Spleen (tissue), 11 donors: ENCODE data around the gene ALDOA. TPM values are rescaled to one million over a fixed set of nuclear protein-coding genes. Genes with fewer than 3 reads are reported as not detected.

ENCODE experiments used
- DNase-seq: peaks from one replicate; pipeline ENCODE4 v3.0.0-alpha.2; 2020
- H3K27ac ChIP-seq, 8 donors: fragments of 200-600 bp; sonication (generic) in 7 of 8; 1 replicate in 4 of 8; 2 replicates in 4 of 8; pipeline versions ENCODE4 v1.5.0 to v1.8.0; 2016 to 2021; ENCODE audit warnings: inconsistent platforms in 4 of 8, mild to moderate bottlenecking in 4 of 8, moderate library complexity in 1 of 8
- H3K27me3 ChIP-seq, 7 donors: fragments of 200-600 bp; sonication (generic) in 6 of 7; replicated peaks in 1 of 7; 1 replicate in 4 of 7; 2 replicates in 3 of 7; pipeline versions ENCODE4 v1.5.0 to v1.8.0; 2016 to 2021; ENCODE audit warnings: inconsistent platforms in 3 of 7, mild to moderate bottlenecking in 1 of 7
- H3K36me3 ChIP-seq, 6 donors: fragments of 200-600 bp; sonication (generic) in 5 of 6; 1 replicate in 4 of 6; 2 replicates in 2 of 6; pipeline versions ENCODE4 v1.5.0 to v1.8.0; 2016 to 2021; ENCODE audit warnings: inconsistent platforms in 2 of 6
- H3K4me1 ChIP-seq, 6 donors: fragments of 200-600 bp; sonication (generic) in 5 of 6; 1 replicate in 3 of 6; 2 replicates in 3 of 6; pipeline versions ENCODE4 v1.5.0 to v1.8.0; 2016 to 2021; ENCODE audit warnings: inconsistent platforms in 3 of 6
- H3K4me3 ChIP-seq, 8 donors: fragments of 200-600 bp; sonication (generic) in 7 of 8; 1 replicate in 4 of 8; 2 replicates in 4 of 8; pipeline versions ENCODE4 v1.5.0 to v1.8.0; 2016 to 2021; ENCODE audit warnings: inconsistent platforms in 4 of 8, mild to moderate bottlenecking in 4 of 8, moderate library complexity in 2 of 8
- H3K9me3 ChIP-seq, 8 donors: fragments of 200-600 bp; sonication (generic) in 7 of 8; 1 replicate in 4 of 8; 2 replicates in 4 of 8; pipeline versions ENCODE4 v1.5.0 to v1.8.0; 2016 to 2021; ENCODE audit warnings: inconsistent platforms in 4 of 8
- POLR2A ChIP-seq, 3 donors: fragments of 450-650 bp; IDR thresholded peaks; one replicate each; pipeline ENCODE4 v1.5.1; 2017; ENCODE audit warnings: antibody characterized with exemption in 3 of 3, mild to moderate bottlenecking in 1 of 3
- POLR2AphosphoS5 ChIP-seq, 3 donors: sonication (generic); formaldehyde crosslinking; IDR thresholded peaks; one replicate each; pipeline ENCODE4 v1.5.1; 2017; ENCODE audit warnings: antibody characterized with exemption in 3 of 3
- WGBS, 5 donors: extraction: QIAGEN DNeasy Blood & Tissue Kit in 3 of 5; methylation state at CpG; one replicate each; pipeline versions ENCODE4 v1.1.5 to v1.1.7; 2013 to 2018; 5-methylcytosine and 5-hydroxymethylcytosine counted together
- intact Hi-C: fragments of 100-400 bp; cut with DNase I; formaldehyde crosslinking; loops from one replicate; pipeline ENCODE4 v1.15.0; 2023; ENCODE audit warnings: low total_unique reads
- polyA plus RNA-seq, 3 donors: library from polyadenylated mRNA; stranded (reverse); fragments of 200-250 nt; gene quantifications; one replicate each; pipeline ENCODE4 v1.2.1, GENCODE V29; 2013
- total RNA-seq, 7 donors: library from RNA; depleted of rRNA in 3 of 7; stranded (reverse); fragments of >200 nt in 3 of 7; fragmentation: NEBNext Ultra II Directional in 4 of 7; extraction: Animal tissue kit (Norgen Biotek cat#: 25700) in 4 of 7; gene quantifications; one replicate each; pipeline versions ENCODE4 v1.1.0 to v1.2.1, GENCODE V29; 2016 to 2021
- TF ChIP-seq, protein P1 (sequence below), 11 experiments: fragments of 200-600 bp in 7 of 11; fragments of 450-650 bp in 4 of 11; sonication (generic) in 4 of 11; IDR thresholded peaks in 8 of 11; conservative IDR thresholded peaks in 3 of 11; 1 replicate in 7 of 11; 2 replicates in 4 of 11; pipeline versions ENCODE4 v1.4.0 to v1.8.0; 2016 to 2021; ENCODE audit warnings: antibody characterized with exemption in 11 of 11, inconsistent platforms in 4 of 11, mild to moderate bottlenecking in 1 of 11
- donor health status: healthy with polysubstance abuse.
- donor health status: DM: no; HTN: no; CAD: no; lungs with moderate emphysema.
- donor health status: DM: no; HTN: no; CAD: no.
- donor health status: Bipolar disorder and iron deficiency.
- donor health status: healthy.
- donor health status: DM: no; HTN: no; CAD: no.
- donor health status: DM: yes; HTN: yes; CAD: no.

The ALDOA gene
- total and polyA plus RNA-seq, 10 donors: 424 to 880 (median 598) TPM

- WGBS, 5 donors: 89 to 95% (median 91%) methylated on average over 8 to 16 of the region's 16 CpGs
- Histone ChIP-seq H3K9me3 (no peaks in the 10 kb centered on the region), H3K27me3 (no peaks in the 10 kb centered on the region), H3K36me3 (peaks cover 0 to 100% (median 58%) of the 10 kb centered on the region in 6 donors), H3K27ac (no peak overlapping the region), H3K4me1 (peaks cover 9 to 53% (median 27%) of the 10 kb centered on the region in 6 donors), H3K4me3 (no peak overlapping the region)
- TF ChIP-seq, protein P1, sequence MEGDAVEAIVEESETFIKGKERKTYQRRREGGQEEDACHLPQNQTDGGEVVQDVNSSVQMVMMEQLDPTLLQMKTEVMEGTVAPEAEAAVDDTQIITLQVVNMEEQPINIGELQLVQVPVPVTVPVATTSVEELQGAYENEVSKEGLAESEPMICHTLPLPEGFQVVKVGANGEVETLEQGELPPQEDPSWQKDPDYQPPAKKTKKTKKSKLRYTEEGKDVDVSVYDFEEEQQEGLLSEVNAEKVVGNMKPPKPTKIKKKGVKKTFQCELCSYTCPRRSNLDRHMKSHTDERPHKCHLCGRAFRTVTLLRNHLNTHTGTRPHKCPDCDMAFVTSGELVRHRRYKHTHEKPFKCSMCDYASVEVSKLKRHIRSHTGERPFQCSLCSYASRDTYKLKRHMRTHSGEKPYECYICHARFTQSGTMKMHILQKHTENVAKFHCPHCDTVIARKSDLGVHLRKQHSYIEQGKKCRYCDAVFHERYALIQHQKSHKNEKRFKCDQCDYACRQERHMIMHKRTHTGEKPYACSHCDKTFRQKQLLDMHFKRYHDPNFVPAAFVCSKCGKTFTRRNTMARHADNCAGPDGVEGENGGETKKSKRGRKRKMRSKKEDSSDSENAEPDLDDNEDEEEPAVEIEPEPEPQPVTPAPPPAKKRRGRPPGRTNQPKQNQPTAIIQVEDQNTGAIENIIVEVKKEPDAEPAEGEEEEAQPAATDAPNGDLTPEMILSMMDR (IDR thresholded peaks at IDR 0.05 in 8 of 11, conservative IDR thresholded peaks at IDR 0.05 in 3 of 11): no peak
- no peak for DNase-seq
- intact Hi-C loops: no loop called here
Observed at GRCh38 chr16:30116291-30117207, 51.0 kb downstream of the ALDOA start.

- peaks cover 0 to 89% (median 51%) of the 10 kb centered on the region in 6 donors for H3K36me3 ChIP-seq
- no peaks in the 10 kb centered on the region for H3K27me3 ChIP-seq
- DNase-seq: no peak
- no peak for TF ChIP-seq POLR2AphosphoS5 (IDR thresholded peaks at IDR 0.05)
- TF ChIP-seq, protein P1 (IDR thresholded peaks at IDR 0.05 in 8 of 11, conservative IDR thresholded peaks at IDR 0.05 in 3 of 11): no peak
- no peak for TF ChIP-seq POLR2A (IDR thresholded peaks at IDR 0.05)
- intact Hi-C loops: no loop called here
- H3K27ac ChIP-seq: no peak overlapping the region
- H3K4me1 ChIP-seq: peaks cover 12 to 56% (median 36%) of the 10 kb centered on the region in 6 donors
- 89 to 98% (median 96%) methylated on average over 7 to 10 of the region's 10 CpGs for WGBS, 5 donors
- H3K4me3 ChIP-seq: no peak overlapping the region
- H3K9me3 ChIP-seq: no peaks in the 10 kb centered on the region
Observed at GRCh38 chr16:30117768-30118167, 52.2 kb downstream of the ALDOA start.

GRCh38 chr16:30119428-30119827 lies 53.9 kb downstream of the ALDOA start:
- H3K27ac ChIP-seq: peak overlapping the region in 1 of 8 donors; percentile 93

More at GRCh38 chr16:30119428-30119827, 53.9 kb downstream of the ALDOA start:
- Histone ChIP-seq H3K27me3 (no peaks in the 10 kb centered on the region), H3K36me3 (peaks cover 0 to 72% (median 43%) of the 10 kb centered on the region in 6 donors), H3K4me3 (no peak overlapping the region), H3K4me1 (peaks cover 12 to 54% (median 36%) of the 10 kb centered on the region in 6 donors), H3K9me3 (no peaks in the 10 kb centered on the region)
- intact Hi-C loops: no loop called here
- TF ChIP-seq, protein P1 (IDR thresholded peaks at IDR 0.05 in 8 of 11, conservative IDR thresholded peaks at IDR 0.05 in 3 of 11): no peak
- TF ChIP-seq POLR2A (IDR thresholded peaks at IDR 0.05): no peak
- no peak for TF ChIP-seq POLR2AphosphoS5 (IDR thresholded peaks at IDR 0.05)
- no peak for DNase-seq
- WGBS, 5 donors: 94 to 100% (median 96%) methylated on average over 2 of the region's 2 CpGs

Other genes with a start within 250 kb of the ALDOA start
- gene PAGR1, start 249.6 kb upstream of the ALDOA start, total RNA-seq: 10 to 100 TPM; 17.3 to 43.9 (median 23.6) TPM
- gene PAGR1, start 249.6 kb upstream of the ALDOA start, polyA plus RNA-seq: 10 to 100 TPM; 28.8 to 46.4 (median 37.9) TPM
- gene MVP, start 245.3 kb upstream of the ALDOA start, total RNA-seq: 100 to 1,000 TPM; 103 to 200 (median 160) TPM
- 100 to 1,000 TPM in 1 of 3 donors, 10 to 100 TPM in 2; 72.3 to 153 (median 90.9) TPM for gene MVP, start 245.3 kb upstream of the ALDOA start, polyA plus RNA-seq
- 10 to 100 TPM; 50.2 to 81.2 (median 68.9) TPM for gene CDIPT, start 202.5 kb upstream of the ALDOA start, total RNA-seq
- gene CDIPT, start 202.5 kb upstream of the ALDOA start, polyA plus RNA-seq: 10 to 100 TPM; 43.7 to 67.1 (median 53.1) TPM
- 1 to 10 TPM; 1.9 to 4.1 (median 2.7) TPM for gene SEZ6L2, start 166.2 kb upstream of the ALDOA start, total RNA-seq
- 1 to 10 TPM in 1 of 3 donors, under 1 TPM in 2; 0.35 to 1.4 (median 0.54) TPM for gene SEZ6L2, start 166.2 kb upstream of the ALDOA start, polyA plus RNA-seq
- gene ASPHD1, start 165.3 kb upstream of the ALDOA start, total RNA-seq: under 1 TPM in 3 of 7 donors, not detected in 4; 0.51 to 0.87 (median 0.66) TPM
- 1 to 10 TPM in 1 of 3 donors, under 1 TPM in 2; 0.28 to 1.6 (median 0.99) TPM for gene ASPHD1, start 165.3 kb upstream of the ALDOA start, polyA plus RNA-seq
- 10 to 100 TPM; 20.7 to 59.3 (median 34.7) TPM for gene KCTD13, start 139.5 kb upstream of the ALDOA start, total RNA-seq
- gene KCTD13, start 139.5 kb upstream of the ALDOA start, polyA plus RNA-seq: 10 to 100 TPM; 11.2 to 18.9 (median 15.3) TPM
- gene TMEM219, start 103.7 kb upstream of the ALDOA start, total RNA-seq: 100 to 1,000 TPM in 5 of 7 donors, 10 to 100 TPM in 2; 89.3 to 135 (median 107) TPM
- 100 to 1,000 TPM; 144 to 191 (median 155) TPM for gene TMEM219, start 103.7 kb upstream of the ALDOA start, polyA plus RNA-seq
- gene TAOK2, start 91.9 kb upstream of the ALDOA start, total RNA-seq: 10 to 100 TPM; 60.0 to 96.5 (median 78.6) TPM
- 10 to 100 TPM; 13.2 to 52.0 (median 18.5) TPM for gene TAOK2, start 91.9 kb upstream of the ALDOA start, polyA plus RNA-seq
- gene HIRIP3, start 70.1 kb upstream of the ALDOA start, total RNA-seq: 10 to 100 TPM in 6 of 7 donors, 1 to 10 TPM in 1; 10.0 to 17.7 (median 13.4) TPM
- gene HIRIP3, start 70.1 kb upstream of the ALDOA start, polyA plus RNA-seq: 10 to 100 TPM; 12.5 to 16.1 (median 15.5) TPM
- gene INO80E, start 69.5 kb upstream of the ALDOA start, total RNA-seq: 10 to 100 TPM; 62.6 to 89.5 (median 72.6) TPM
- gene INO80E, start 69.5 kb upstream of the ALDOA start, polyA plus RNA-seq: 10 to 100 TPM; 47.9 to 93.3 (median 57.1) TPM
- gene DOC2A, start 54.7 kb upstream of the ALDOA start, total RNA-seq: 1 to 10 TPM in 6 of 7 donors, under 1 TPM in 1; 0.74 to 4.2 (median 2.5) TPM
- gene DOC2A, start 54.7 kb upstream of the ALDOA start, polyA plus RNA-seq: 1 to 10 TPM; 2.0 to 4.8 (median 2.3) TPM
- gene C16orf92, start 42.6 kb upstream of the ALDOA start, total RNA-seq: not detected
- gene C16orf92, start 42.6 kb upstream of the ALDOA start, polyA plus RNA-seq: not detected
- gene TLCD3B, start 34.5 kb upstream of the ALDOA start, total RNA-seq: not detected
- under 1 TPM in 2 of 3 donors, not detected in 1; 0.09 to 0.10 TPM for gene TLCD3B, start 34.5 kb upstream of the ALDOA start, polyA plus RNA-seq
- 10 to 100 TPM; 43.9 to 88.6 (median 74.8) TPM for gene PPP4C, start 10.2 kb downstream of the ALDOA start, total RNA-seq
- 100 to 1,000 TPM in 1 of 3 donors, 10 to 100 TPM in 2; 73.0 to 128 (median 91.1) TPM for gene PPP4C, start 10.2 kb downstream of the ALDOA start, polyA plus RNA-seq
- gene TBX6, start 26.2 kb downstream of the ALDOA start, total RNA-seq: 1 to 10 TPM in 5 of 7 donors, under 1 TPM in 1, not detected in 1; 0.66 to 3.4 (median 2.2) TPM
- 1 to 10 TPM; 1.4 to 2.2 (median 1.6) TPM for gene TBX6, start 26.2 kb downstream of the ALDOA start, polyA plus RNA-seq
- 100 to 1,000 TPM; 108 to 208 (median 127) TPM for gene YPEL3, start 30.5 kb downstream of the ALDOA start, total RNA-seq
- 100 to 1,000 TPM; 152 to 234 (median 223) TPM for gene YPEL3, start 30.5 kb downstream of the ALDOA start, polyA plus RNA-seq
- gene GDPD3, start 47.8 kb downstream of the ALDOA start, total RNA-seq: 10 to 100 TPM in 4 of 7 donors, 1 to 10 TPM in 3; 4.3 to 15.2 (median 10.2) TPM
- gene GDPD3, start 47.8 kb downstream of the ALDOA start, polyA plus RNA-seq: 10 to 100 TPM in 2 of 3 donors, 1 to 10 TPM in 1; 5.1 to 18.0 (median 14.5) TPM
- gene MAPK3, start 57.5 kb downstream of the ALDOA start, total RNA-seq: 100 to 1,000 TPM in 1 of 7 donors, 10 to 100 TPM in 6; 42.3 to 117 (median 93.0) TPM
- 10 to 100 TPM; 28.3 to 61.4 (median 32.8) TPM for gene MAPK3, start 57.5 kb downstream of the ALDOA start, polyA plus RNA-seq
- gene CORO1A, start 117.8 kb downstream of the ALDOA start, total RNA-seq: 100 to 1,000 TPM; 346 to 602 (median 413) TPM
- gene CORO1A, start 117.8 kb downstream of the ALDOA start, polyA plus RNA-seq: 100 to 1,000 TPM; 667 to 757 (median 675) TPM
- 100 to 1,000 TPM in 4 of 7 donors, 10 to 100 TPM in 3; 51.0 to 391 (median 105) TPM for gene BOLA2B, start 127.9 kb downstream of the ALDOA start, total RNA-seq
- 100 to 1,000 TPM; 262 to 413 (median 307) TPM for gene BOLA2B, start 127.9 kb downstream of the ALDOA start, polyA plus RNA-seq
- gene SLX1A, start 128.1 kb downstream of the ALDOA start, total RNA-seq: 10 to 100 TPM; 49.0 to 91.4 (median 67.6) TPM
- gene SLX1A, start 128.1 kb downstream of the ALDOA start, polyA plus RNA-seq: 10 to 100 TPM; 73.6 to 77.2 (median 75.1) TPM
- 10 to 100 TPM; 15.1 to 33.8 (median 20.4) TPM for gene SULT1A3, start 133.5 kb downstream of the ALDOA start, total RNA-seq
- 100 to 1,000 TPM in 1 of 3 donors, 10 to 100 TPM in 2; 45.7 to 120 (median 74.1) TPM for gene SULT1A3, start 133.5 kb downstream of the ALDOA start, polyA plus RNA-seq
- gene NPIPB13, start 182.7 kb downstream of the ALDOA start, total RNA-seq: 10 to 100 TPM in 3 of 7 donors, 1 to 10 TPM in 4; 2.7 to 41.9 (median 6.8) TPM
- 1 to 10 TPM; 3.9 to 7.8 (median 4.9) TPM for gene NPIPB13, start 182.7 kb downstream of the ALDOA start, polyA plus RNA-seq